Dedifferentiated amniotic fluid mesenchymal stem cell (primary cell): ENCODE measurements around the gene PARVA.
A peak's percentile ranks its signal among the peaks of the same experiment; 100 is the strongest.

Source experiments
- DNase-seq: peaks from one replicate; pipeline ENCODE4 v3.0.0-alpha.2; 2016; ENCODE audit errors: extremely low spot score

The PARVA gene

GRCh38 chr11:12526789-12527188 lies 149.4 kb downstream of the PARVA start:
- DNase-seq, result peak; percentile 75

- DNase-seq, result no peak
Measured at GRCh38 chr11:12528487-12528886, 151.1 kb downstream of the PARVA start.

GRCh38 chr11:12529041-12529440 lies 151.7 kb downstream of the PARVA start:
- DNase-seq, result no peak

GRCh38 chr11:12529793-12530192 lies 152.4 kb downstream of the PARVA start:
- DNase-seq, result peak; percentile 52

- no peak for DNase-seq
Measured at GRCh38 chr11:12531020-12531419, 153.6 kb downstream of the PARVA start.

GRCh38 chr11:12531681-12532080 lies 154.3 kb downstream of the PARVA start:
- DNase-seq, result no peak

GRCh38 chr11:12532580-12532979 lies 155.2 kb downstream of the PARVA start:
- DNase-seq, result no peak

- no peak for DNase-seq
Measured at GRCh38 chr11:12534549-12534948, 157.2 kb downstream of the PARVA start.

- no peak for DNase-seq
Measured at GRCh38 chr11:12535321-12535720, 157.9 kb downstream of the PARVA start.

GRCh38 chr11:12536566-12536965 lies 159.2 kb downstream of the PARVA start:
- no peak for DNase-seq

GRCh38 chr11:12537778-12538401 lies 160.5 kb downstream of the PARVA start:
- DNase-seq, result no peak

- DNase-seq, result no peak
Measured at GRCh38 chr11:12538889-12539421, 161.6 kb downstream of the PARVA start.

- peak; percentile 91 for DNase-seq
Measured at GRCh38 chr11:12539572-12539971, 162.2 kb downstream of the PARVA start.

- DNase-seq, result no peak
Measured at GRCh38 chr11:12540075-12540680, 162.8 kb downstream of the PARVA start.

- peak; percentile 93 for DNase-seq
Measured at GRCh38 chr11:12540913-12541582, 163.7 kb downstream of the PARVA start.

- DNase-seq, result no peak
Measured at GRCh38 chr11:12541583-12542151, 164.3 kb downstream of the PARVA start.

GRCh38 chr11:12542186-12542935 lies 165.0 kb downstream of the PARVA start:
- DNase-seq, result no peak

GRCh38 chr11:12543596-12544415 lies 166.4 kb downstream of the PARVA start:
- no peak for DNase-seq

GRCh38 chr11:12544986-12545775 lies 167.8 kb downstream of the PARVA start:
- no peak for DNase-seq

- no peak for DNase-seq
Measured at GRCh38 chr11:12546122-12546521, 168.8 kb downstream of the PARVA start.
